ENCODE measurements around the gene HLA-DRA. TPM values are rescaled to one million over a fixed set of nuclear protein-coding genes. Genes with fewer than 3 reads are reported as not detected.

HLA-DRA gene
- total and polyA plus RNA-seq, 2 donors (not counting 1 experiment from before 2014, with no cell fraction given): 2,881 to 4,498 TPM

- Histone ChIP-seq H3K4me2 (replicated peaks; ENCODE audit: low read depth, low read length, poor library complexity, severe bottlenecking) (no peak overlapping the region), H3K4me1 (ENCODE audit: control insufficient read depth in 2 of 2, insufficient read depth in 2 of 2, low read length in 2 of 2) (peaks cover 0 to under 1% of the 10 kb centered on the region in 2 donors), H3K27ac (ENCODE audit: low read length in 2 of 2) (no peak overlapping the region), H3K27me3 (replicated peaks in 1 of 4; ENCODE audit: control extremely low read depth in 1 of 4, control insufficient read depth in 3 of 4, insufficient read depth in 4 of 4, low read length in 3 of 4) (no peaks in the 10 kb centered on the region), H3K79me2 (ENCODE audit: control insufficient read depth, insufficient read depth, low read length) (peaks cover 17% of the 10 kb centered on the region), H3K4me3 (ENCODE audit: control extremely low read depth in 1 of 5, extremely low read depth in 1 of 5, insufficient read depth in 1 of 5, low read depth in 2 of 5, low read length in 4 of 5) (no peak overlapping the region), H2AFZ (ENCODE audit: insufficient read depth, low read depth, low read length, poor library complexity, severe bottlenecking) (no peak overlapping the region), H3K9ac (ENCODE audit: low read length) (no peak overlapping the region), H4K20me1 (ENCODE audit: control insufficient read depth, insufficient read depth, low read length, poor library complexity, severe bottlenecking) (no peaks in the 10 kb centered on the region), H3K9me3 (ENCODE audit: control extremely low read depth in 1 of 3, control insufficient read depth in 2 of 3, insufficient read depth in 1 of 3, low read length in 2 of 3) (no peaks in the 10 kb centered on the region), H3K36me3 (replicated peaks in 1 of 2; ENCODE audit: control extremely low read depth in 1 of 2, control insufficient read depth in 1 of 2, extremely low read depth in 1 of 2, insufficient read depth in 2 of 2, low read length in 1 of 2) (no peaks in the 10 kb centered on the region)
- intact Hi-C loops (cut with micrococcal nuclease): loop anchor here (10.0 kb wide), 1 partner anchor 87 kb away; no protein-coding TSS in a partner anchor
- no peak overlapping the region for H3K4me3 Mint-ChIP-seq
- TF ChIP-seq, protein P1, sequence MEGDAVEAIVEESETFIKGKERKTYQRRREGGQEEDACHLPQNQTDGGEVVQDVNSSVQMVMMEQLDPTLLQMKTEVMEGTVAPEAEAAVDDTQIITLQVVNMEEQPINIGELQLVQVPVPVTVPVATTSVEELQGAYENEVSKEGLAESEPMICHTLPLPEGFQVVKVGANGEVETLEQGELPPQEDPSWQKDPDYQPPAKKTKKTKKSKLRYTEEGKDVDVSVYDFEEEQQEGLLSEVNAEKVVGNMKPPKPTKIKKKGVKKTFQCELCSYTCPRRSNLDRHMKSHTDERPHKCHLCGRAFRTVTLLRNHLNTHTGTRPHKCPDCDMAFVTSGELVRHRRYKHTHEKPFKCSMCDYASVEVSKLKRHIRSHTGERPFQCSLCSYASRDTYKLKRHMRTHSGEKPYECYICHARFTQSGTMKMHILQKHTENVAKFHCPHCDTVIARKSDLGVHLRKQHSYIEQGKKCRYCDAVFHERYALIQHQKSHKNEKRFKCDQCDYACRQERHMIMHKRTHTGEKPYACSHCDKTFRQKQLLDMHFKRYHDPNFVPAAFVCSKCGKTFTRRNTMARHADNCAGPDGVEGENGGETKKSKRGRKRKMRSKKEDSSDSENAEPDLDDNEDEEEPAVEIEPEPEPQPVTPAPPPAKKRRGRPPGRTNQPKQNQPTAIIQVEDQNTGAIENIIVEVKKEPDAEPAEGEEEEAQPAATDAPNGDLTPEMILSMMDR (IDR thresholded peaks at IDR 0.05): no peak
- no peak for TF ChIP-seq EZH2 (IDR thresholded peaks at IDR 0.05; ENCODE audit: borderline replicate concordance, insufficient read depth, low read depth, low read length, poor library complexity, severe bottlenecking)
- no CpG with 5 or more reads among the region's 1 CpG for WGBS (ENCODE audit: insufficient coverage)
- H3K9me3 Mint-ChIP-seq (ENCODE audit: insufficient read depth): no peaks in the 10 kb centered on the region
- no peaks in the 10 kb centered on the region for H3K27me3 Mint-ChIP-seq
- ATAC-seq (ENCODE audit: low read depth) (no peak), DNase-seq (no peak)
- peaks cover 14% of the 10 kb centered on the region for H3K4me1 Mint-ChIP-seq
- ChIA-PET CTCF (no interaction called here), POLR2A (no interaction called here)
- no peak overlapping the region for H3K27ac Mint-ChIP-seq
These were observed 48.4 kb downstream of the HLA-DRA start for GRCh38 chr6:32488083-32488482.

DNA sequence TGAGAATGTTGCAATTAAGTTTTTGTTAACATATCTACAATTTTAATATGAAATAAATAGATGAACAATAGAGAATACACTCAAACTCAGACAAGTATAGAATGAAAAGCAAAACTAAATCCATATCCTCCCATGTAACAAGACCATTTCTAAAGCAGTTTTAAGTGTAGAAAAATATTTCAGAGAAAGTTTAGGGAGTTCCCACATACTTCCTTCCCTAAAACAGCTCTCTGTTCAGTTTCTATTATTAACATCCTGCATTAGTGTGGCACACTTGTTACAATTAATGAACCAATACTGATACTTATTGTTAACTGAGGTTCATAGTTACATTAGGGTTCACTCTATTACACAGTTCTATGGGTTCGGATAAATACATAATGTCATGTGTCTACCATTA is 52.0 kb downstream of the HLA-DRA start:
- H3K36me3 ChIP-seq (replicated peaks in 1 of 2; ENCODE audit: control extremely low read depth in 1 of 2, control insufficient read depth in 1 of 2, extremely low read depth in 1 of 2, insufficient read depth in 2 of 2, low read length in 1 of 2): no peaks in the 10 kb centered on the region
- Mint-ChIP-seq H3K27me3 (no peaks in the 10 kb centered on the region), H3K9me3 (ENCODE audit: insufficient read depth) (no peaks in the 10 kb centered on the region), H3K27ac (no peak overlapping the region), H3K4me3 (no peak overlapping the region), H3K4me1 (no peaks in the 10 kb centered on the region)
- no peak for ATAC-seq (ENCODE audit: low read depth)
- H3K4me3 ChIP-seq (ENCODE audit: control extremely low read depth in 1 of 5, extremely low read depth in 1 of 5, insufficient read depth in 1 of 5, low read depth in 2 of 5, low read length in 4 of 5): no peak overlapping the region
- no peaks in the 10 kb centered on the region for H3K27me3 ChIP-seq (replicated peaks in 1 of 4; ENCODE audit: control extremely low read depth in 1 of 4, control insufficient read depth in 3 of 4, insufficient read depth in 4 of 4, low read length in 3 of 4)
- H4K20me1 ChIP-seq (ENCODE audit: control insufficient read depth, insufficient read depth, low read length, poor library complexity, severe bottlenecking): no peaks in the 10 kb centered on the region
- no CpG with 5 or more reads among the region's 1 CpG for WGBS (ENCODE audit: insufficient coverage)
- no peaks in the 10 kb centered on the region for H3K4me1 ChIP-seq (ENCODE audit: control insufficient read depth in 2 of 2, insufficient read depth in 2 of 2, low read length in 2 of 2)
- H3K9me3 ChIP-seq (ENCODE audit: control extremely low read depth in 1 of 3, control insufficient read depth in 2 of 3, insufficient read depth in 1 of 3, low read length in 2 of 3): no peaks in the 10 kb centered on the region
- ChIA-PET POLR2A (no interaction called here), CTCF (no interaction called here)
- no peak overlapping the region for H2AFZ ChIP-seq (ENCODE audit: insufficient read depth, low read depth, low read length, poor library complexity, severe bottlenecking)
- H3K4me2 ChIP-seq (replicated peaks; ENCODE audit: low read depth, low read length, poor library complexity, severe bottlenecking): no peak overlapping the region
- DNase-seq: no peak
- no peak for TF ChIP-seq EZH2 (IDR thresholded peaks at IDR 0.05; ENCODE audit: borderline replicate concordance, insufficient read depth, low read depth, low read length, poor library complexity, severe bottlenecking)
- TF ChIP-seq, protein P1 (IDR thresholded peaks at IDR 0.05): no peak
- intact Hi-C loops (cut with micrococcal nuclease): no loop called here
- H3K9ac ChIP-seq (ENCODE audit: low read length): no peak overlapping the region
- H3K27ac ChIP-seq (ENCODE audit: low read length in 2 of 2): no peak overlapping the region
- H3K79me2 ChIP-seq (ENCODE audit: control insufficient read depth, insufficient read depth, low read length): no peaks in the 10 kb centered on the region
